Activated T-cell treated with anti-CD3 and anti-CD28 coated beads, Interleukin-2, amount 50 U/mL, for 72 hours (primary cell): ENCODE data around the gene SELENOI. TPM values are rescaled to one million over a fixed set of nuclear protein-coding genes. Genes with fewer than 3 reads are reported as not detected.
"Not testable (repeated sequence)": the region's sequence is repeated elsewhere in the genome, so short reads cannot be mapped to it uniquely, and the experiment has no call there.

Source experiments
- ATAC-seq, 2 donors: fragments of 150-1000 bp; cut with Tn5 transposase; replicated peaks in 1 of 2; 2 replicates each; pipeline ENCODE4 v1.10.0; 2021; ENCODE audit warnings: moderate library complexity in 2 of 2, mild to moderate bottlenecking in 1 of 2
- DNase-seq, 2 donors: peaks; one replicate each; pipeline ENCODE4 v3.0.0; 2021 to 2022; ENCODE audit warnings: mixed read lengths in 1 of 2
- H3K27ac Mint-ChIP-seq: one replicate; pipeline ENCODE4 v1.8.0; 2022; ENCODE audit warnings: mild to moderate bottlenecking, moderate library complexity, mixed read lengths
- H3K27me3 Mint-ChIP-seq: one replicate; pipeline ENCODE4 v1.8.0; 2022; ENCODE audit warnings: low read depth, mixed read lengths
- H3K36me3 Mint-ChIP-seq, 2 donors: one replicate each; pipeline ENCODE4 v1.8.0; 2022; ENCODE audit warnings: mixed read lengths in 2 of 2, mild to moderate bottlenecking in 1 of 2; ENCODE audit not compliant: insufficient read depth in 2 of 2
- H3K4me1 Mint-ChIP-seq: one replicate; pipeline ENCODE4 v1.8.0; 2022; ENCODE audit warnings: low read depth, mixed read lengths
- H3K4me3 Mint-ChIP-seq, 2 donors: one replicate each; pipeline ENCODE4 v1.8.0; 2022; ENCODE audit warnings: mild to moderate bottlenecking in 2 of 2, mixed read lengths in 2 of 2, moderate library complexity in 2 of 2
- H3K9me3 Mint-ChIP-seq, 2 donors: one replicate each; pipeline ENCODE4 v1.8.0; 2022; ENCODE audit warnings: mixed read lengths in 2 of 2
- total RNA-seq, 2 donors: library from RNA; stranded (reverse); gene quantifications; one replicate each; pipeline ENCODE4 v1.2.3, GENCODE V29; 2022

SELENOI gene
- total RNA-seq, 2 donors from 2014 or later = 35.0 to 38.9 TPM

- H3K27me3 Mint-ChIP-seq, H3K36me3 Mint-ChIP-seq, H3K4me3 Mint-ChIP-seq, H3K9me3 Mint-ChIP-seq, ATAC-seq, DNase-seq, H3K27ac Mint-ChIP-seq: not testable (repeated sequence)
- peaks cover 29% of the 10 kb centered on the region for H3K4me1 Mint-ChIP-seq
These were observed 14.6 kb upstream of the SELENOI start for GRCh38 chr2:26331321-26331720.

- ATAC-seq (no peak), DNase-seq (no peak)
- H3K4me1 Mint-ChIP-seq = peaks cover 27% of the 10 kb centered on the region
- no peaks in the 10 kb centered on the region for H3K9me3 Mint-ChIP-seq
- no peak overlapping the region for H3K27ac Mint-ChIP-seq
- no peak overlapping the region for H3K4me3 Mint-ChIP-seq
- H3K27me3 Mint-ChIP-seq = no peaks in the 10 kb centered on the region
- no peaks in the 10 kb centered on the region for H3K36me3 Mint-ChIP-seq
These were observed 12.7 kb upstream of the SELENOI start for GRCh38 chr2:26333293-26333692.

GRCh38 chr2:26335231-26335630 is 10.7 kb upstream of the SELENOI start:
- Mint-ChIP-seq H3K4me3 (no peak overlapping the region), H3K27me3 (no peaks in the 10 kb centered on the region), H3K4me1 (peaks cover 16% of the 10 kb centered on the region), H3K36me3 (no peaks in the 10 kb centered on the region), H3K27ac (no peak overlapping the region), H3K9me3 (no peaks in the 10 kb centered on the region)
- ATAC-seq (no peak), DNase-seq (no peak)

GRCh38 chr2:26336719-26337118 is 9.2 kb upstream of the SELENOI start:
- no peak for DNase-seq
- Mint-ChIP-seq H3K27ac (no peak overlapping the region), H3K36me3 (no peaks in the 10 kb centered on the region), H3K4me3 (no peak overlapping the region), H3K27me3 (no peaks in the 10 kb centered on the region), H3K9me3 (no peaks in the 10 kb centered on the region), H3K4me1 (peaks cover 12% of the 10 kb centered on the region)
- peak in 1 of 2 donors; percentile 61 for ATAC-seq

GRCh38 chr2:26337298-26337697 is 8.6 kb upstream of the SELENOI start:
- Mint-ChIP-seq H3K9me3 (no peaks in the 10 kb centered on the region), H3K36me3 (no peaks in the 10 kb centered on the region), H3K4me1 (peaks cover 12% of the 10 kb centered on the region), H3K27me3 (no peaks in the 10 kb centered on the region), H3K4me3 (no peak overlapping the region), H3K27ac (no peak overlapping the region)
- no peak for DNase-seq
- no peak for ATAC-seq

- Mint-ChIP-seq H3K27me3 (no peaks in the 10 kb centered on the region), H3K36me3 (peaks cover 4 to 5% of the 10 kb centered on the region in 2 donors), H3K4me3 (no peak overlapping the region), H3K9me3 (no peaks in the 10 kb centered on the region), H3K4me1 (peaks cover 23% of the 10 kb centered on the region), H3K27ac (peak overlapping the region; percentile 72)
- no peak for DNase-seq
- no peak for ATAC-seq
These were observed 5.1 kb upstream of the SELENOI start for GRCh38 chr2:26340831-26341230.

GRCh38 chr2:26344581-26345282 is 1.2 kb upstream of the SELENOI start:
- DNase-seq (peak; percentile 25 to 28), ATAC-seq (no peak)
- Mint-ChIP-seq H3K27ac (peak overlapping the region; percentile 99), H3K9me3 (no peaks in the 10 kb centered on the region), H3K4me3 (peak overlapping the region; percentile 97), H3K27me3 (no peaks in the 10 kb centered on the region), H3K36me3 (peaks cover 6 to 10% of the 10 kb centered on the region in 2 donors), H3K4me1 (peaks cover 32% of the 10 kb centered on the region)

GRCh38 chr2:26345283-26345544 is 729 bp upstream of the SELENOI start:
- Mint-ChIP-seq H3K36me3 (peaks cover 6 to 10% of the 10 kb centered on the region in 2 donors), H3K9me3 (no peaks in the 10 kb centered on the region), H3K4me3 (peak overlapping the region; percentile 97), H3K27ac (peak overlapping the region; percentile 99), H3K4me1 (peaks cover 33% of the 10 kb centered on the region), H3K27me3 (no peaks in the 10 kb centered on the region)
- no peak for ATAC-seq
- DNase-seq = no peak

GRCh38 chr2:26346454-26347053 is 611 bp downstream of the SELENOI start, which contains the start of gene ADGRF3:
Gene ADGRF3 (minus strand): TSS chr2:26346789. CDS start chr2:26346234, 555 bp downstream.
- peak; percentile 58 to 63 for DNase-seq
- Mint-ChIP-seq H3K9me3 (no peaks in the 10 kb centered on the region), H3K4me3 (peak within 1 kb of the TSS; percentile 97), H3K27me3 (no peaks in the 10 kb centered on the region), H3K27ac (peak within 1 kb of the TSS; percentile 99), H3K4me1 (peaks cover 41% of the 10 kb centered on the region), H3K36me3 (peaks cover 6 to 10% of the 10 kb centered on the region in 2 donors)
- peak; percentile 18 to 22 for ATAC-seq

GRCh38 chr2:26347286-26347865 is 1.4 kb downstream of the SELENOI start:
- Mint-ChIP-seq H3K36me3 (peaks cover 6 to 10% of the 10 kb centered on the region in 2 donors), H3K4me1 (peaks cover 49% of the 10 kb centered on the region)
- no peak for DNase-seq

GRCh38 chr2:26349690-26350089 is 3.7 kb downstream of the SELENOI start:
- Mint-ChIP-seq H3K9me3 (no peaks in the 10 kb centered on the region), H3K27ac (no peak overlapping the region), H3K36me3 (peaks cover 6 to 13% of the 10 kb centered on the region in 2 donors), H3K4me1 (peaks cover 63% of the 10 kb centered on the region), H3K27me3 (no peaks in the 10 kb centered on the region), H3K4me3 (no peak overlapping the region)
- ATAC-seq = no peak
- DNase-seq = no peak

More at GRCh38 chr2:26347286-26347865, 1.4 kb downstream of the SELENOI start:
- Mint-ChIP-seq H3K27me3 (no peaks in the 10 kb centered on the region), H3K4me3 (peak overlapping the region; percentile 97), H3K9me3 (no peaks in the 10 kb centered on the region), H3K27ac (peak overlapping the region; percentile 95)
- ATAC-seq = no peak

GRCh38 chr2:26351375-26352090 is 5.6 kb downstream of the SELENOI start:
- H3K4me3 Mint-ChIP-seq = no peak overlapping the region
- H3K9me3 Mint-ChIP-seq = no peaks in the 10 kb centered on the region
- peaks cover 79% of the 10 kb centered on the region for H3K4me1 Mint-ChIP-seq
- no peak for DNase-seq
- H3K27me3 Mint-ChIP-seq = no peaks in the 10 kb centered on the region
- H3K36me3 Mint-ChIP-seq = peaks cover 1 to 10% of the 10 kb centered on the region in 2 donors
- no peak overlapping the region for H3K27ac Mint-ChIP-seq
- ATAC-seq = no peak

- ATAC-seq = peak; percentile 99
- peaks cover 82% of the 10 kb centered on the region for H3K4me1 Mint-ChIP-seq
These were observed 6.9 kb downstream of the SELENOI start for GRCh38 chr2:26352892-26353291.

More at GRCh38 chr2:26352892-26353291, 6.9 kb downstream of the SELENOI start:
- peak; percentile 47 to 62 for DNase-seq
- no peaks in the 10 kb centered on the region for H3K9me3 Mint-ChIP-seq
- no peak overlapping the region for H3K4me3 Mint-ChIP-seq
- H3K27me3 Mint-ChIP-seq = no peaks in the 10 kb centered on the region
- no peak overlapping the region for H3K27ac Mint-ChIP-seq
- peaks cover 1 to 6% of the 10 kb centered on the region in 2 donors for H3K36me3 Mint-ChIP-seq
